GM21529 (cell line): ENCODE data around the gene USP49.
"Not testable (repeated sequence)": the region's sequence is repeated elsewhere in the genome, so short reads cannot be mapped to it uniquely, and the experiment has no call there.

Experiments used
- ATAC-seq: cut with Tn5 transposase; IDR thresholded peaks from one replicate; pipeline ENCODE4 v1.9.1; 2021; ENCODE audit not compliant: unreplicated experiment

USP49 gene

GRCh38 chr6:41895300-41896233 is at the start of gene USP49:
Gene USP49 (minus strand): TSS chr6:41895375. CDS start chr6:41806983, 88,392 bp downstream.
- ATAC-seq: peak; percentile 82

- no peak for ATAC-seq
Observed at GRCh38 chr6:41943456-41943855, 48.3 kb upstream of the USP49 start.

- ATAC-seq: not testable (repeated sequence)
Observed at GRCh38 chr6:41942882-41943281, 47.7 kb upstream of the USP49 start.

- ATAC-seq: peak; percentile 4
Observed at GRCh38 chr6:41942067-41942851, 47.1 kb upstream of the USP49 start.

- peak; percentile 88 for ATAC-seq
Observed at GRCh38 chr6:41941280-41942066, 46.3 kb upstream of the USP49 start, which contains the start of gene CCND3. Gene CCND3 (minus strand): TSS chr6:41941808. CDS start chr6:41941649, 159 bp downstream.

GRCh38 chr6:41940759-41941279 is 45.6 kb upstream of the USP49 start:
- ATAC-seq: no peak

- ATAC-seq: no peak
Observed at GRCh38 chr6:41939848-41940758, 44.9 kb upstream of the USP49 start.

- ATAC-seq: no peak
Observed at GRCh38 chr6:41939176-41939847, 44.1 kb upstream of the USP49 start.

- no peak for ATAC-seq
Observed at GRCh38 chr6:41938590-41939175, 43.5 kb upstream of the USP49 start.

- no peak for ATAC-seq
Observed at GRCh38 chr6:41937861-41938574, 42.8 kb upstream of the USP49 start.

GRCh38 chr6:41937472-41937860 is 42.3 kb upstream of the USP49 start:
- no peak for ATAC-seq

GRCh38 chr6:41936073-41936837 is 41.1 kb upstream of the USP49 start:
- no peak for ATAC-seq

- ATAC-seq: no peak
Observed at GRCh38 chr6:41935685-41936072, 40.5 kb upstream of the USP49 start.

- no peak for ATAC-seq
Observed at GRCh38 chr6:41935193-41935574, 40.0 kb upstream of the USP49 start.

- ATAC-seq: no peak
Observed at GRCh38 chr6:41934278-41935192, 39.4 kb upstream of the USP49 start.

GRCh38 chr6:41932378-41932777 is 37.2 kb upstream of the USP49 start:
- ATAC-seq: no peak
